ENCODE results near the gene SKAP1.
"Not testable (repeated sequence)": the region's sequence is repeated elsewhere in the genome, so short reads cannot be mapped to it uniquely, and the experiment has no call there.

The SKAP1 gene

DNA sequence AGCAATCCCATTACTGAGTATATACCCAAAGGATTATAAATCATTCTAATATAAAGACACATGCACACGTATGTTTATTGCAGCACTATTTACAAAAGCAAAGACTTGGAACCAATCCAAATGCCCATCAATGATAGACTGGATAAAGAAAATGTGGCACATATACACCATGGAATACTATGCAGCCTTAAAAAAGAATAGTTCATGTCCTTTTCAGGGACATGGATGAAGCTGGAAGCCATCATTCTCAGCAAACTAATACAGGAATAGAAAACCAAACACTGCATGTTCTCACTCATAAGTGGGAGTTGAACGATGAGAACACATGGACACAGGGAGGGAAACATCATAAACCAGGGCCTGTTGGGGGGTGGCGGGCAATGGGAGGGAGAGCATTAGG is 19.3 kb upstream of the SKAP1 start:
- not testable (repeated sequence) for DNase-seq (ENCODE audit: low read depth in 2 of 2)

- DNase-seq (ENCODE audit: low read depth in 2 of 2) = no peak
These were observed 15.2 kb upstream of the SKAP1 start for GRCh38 chr17:48445248-48445620.

DNA sequence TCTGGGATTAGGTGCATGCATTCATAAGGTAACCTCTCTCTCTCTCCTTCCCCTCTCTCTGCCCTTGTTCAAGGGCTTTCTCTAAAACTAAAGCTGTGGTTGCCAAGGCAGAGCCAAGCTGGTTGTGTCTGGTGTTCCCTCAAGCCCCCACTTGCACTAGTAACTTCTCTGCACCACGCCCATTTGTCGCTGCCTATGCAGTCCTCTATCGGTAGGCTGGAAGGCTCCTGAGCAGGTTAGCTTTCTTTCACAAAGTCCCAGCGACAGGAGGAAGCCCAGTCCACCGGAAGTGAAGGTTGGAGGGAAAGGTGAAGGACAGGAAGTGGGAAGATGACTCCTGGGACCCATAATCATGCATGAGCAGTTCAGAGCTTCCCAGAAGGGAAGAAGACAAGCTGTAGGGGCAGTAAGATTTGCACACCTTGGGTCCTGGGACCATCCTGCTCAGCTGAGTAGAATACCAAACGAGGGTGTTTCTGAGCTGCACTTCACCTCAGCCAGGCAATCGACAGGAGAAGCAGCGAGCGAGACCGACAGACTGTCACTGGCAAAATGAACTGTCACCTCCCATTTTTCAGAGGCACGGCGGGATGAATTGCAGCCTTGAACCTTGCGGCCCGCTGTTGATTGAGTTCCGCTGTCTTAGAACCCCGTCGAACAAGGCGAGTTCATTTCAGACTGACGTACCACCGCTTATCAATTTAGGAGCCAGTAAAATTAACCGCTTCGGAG is 14.7 kb upstream of the SKAP1 start:
- DNase-seq (ENCODE audit: low read depth in 2 of 2) = no peak

DNA sequence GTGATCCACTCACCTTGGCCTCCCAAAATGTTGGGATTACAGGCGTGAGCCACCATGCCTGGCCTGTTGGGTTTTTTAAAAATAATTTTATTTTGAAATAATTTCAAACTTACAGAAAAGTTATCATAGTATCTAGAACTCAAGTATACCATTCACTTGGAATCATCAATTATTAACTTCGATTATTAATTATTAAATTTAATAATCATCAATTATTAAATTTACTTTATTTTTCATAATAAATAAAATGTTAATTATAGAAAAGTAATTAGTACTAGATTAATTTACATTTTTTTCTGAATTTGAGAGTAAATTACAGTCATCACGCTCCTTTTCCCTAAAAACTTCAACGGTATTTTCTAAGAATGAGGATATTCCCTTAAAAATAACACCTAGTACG is 13.7 kb upstream of the SKAP1 start:
- DNase-seq (ENCODE audit: low read depth in 2 of 2) = no peak

- DNase-seq (ENCODE audit: low read depth in 2 of 2) = no peak
These were observed 12.8 kb upstream of the SKAP1 start for GRCh38 chr17:48442819-48443218.

GRCh38 chr17:48441862-48442261 is 11.8 kb upstream of the SKAP1 start:
- DNase-seq (ENCODE audit: low read depth in 2 of 2) = no peak

DNA sequence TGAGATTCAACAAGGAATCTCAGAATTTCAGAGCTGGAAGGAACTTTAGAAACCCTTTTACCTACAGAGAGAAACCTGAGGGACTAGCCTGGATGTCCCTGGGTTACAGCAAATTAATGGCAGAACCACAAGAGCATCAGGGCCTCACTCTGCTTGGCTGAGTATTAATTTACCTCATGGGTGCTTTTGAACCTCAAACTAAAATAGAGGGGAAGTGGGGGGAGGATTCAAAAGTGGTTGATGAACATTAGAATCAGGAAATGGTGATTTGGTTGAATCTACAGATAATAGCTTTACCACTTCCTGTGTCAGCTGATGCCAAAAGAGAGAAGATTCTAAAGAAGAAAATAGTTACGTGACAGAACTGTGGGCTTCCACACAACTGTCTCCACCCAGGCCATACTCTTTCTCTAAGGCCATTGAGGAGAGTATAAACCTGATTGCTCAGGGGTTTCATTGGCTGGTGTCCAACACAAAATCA is 11.3 kb upstream of the SKAP1 start:
- DNase-seq (ENCODE audit: low read depth in 2 of 2) = no peak

DNA sequence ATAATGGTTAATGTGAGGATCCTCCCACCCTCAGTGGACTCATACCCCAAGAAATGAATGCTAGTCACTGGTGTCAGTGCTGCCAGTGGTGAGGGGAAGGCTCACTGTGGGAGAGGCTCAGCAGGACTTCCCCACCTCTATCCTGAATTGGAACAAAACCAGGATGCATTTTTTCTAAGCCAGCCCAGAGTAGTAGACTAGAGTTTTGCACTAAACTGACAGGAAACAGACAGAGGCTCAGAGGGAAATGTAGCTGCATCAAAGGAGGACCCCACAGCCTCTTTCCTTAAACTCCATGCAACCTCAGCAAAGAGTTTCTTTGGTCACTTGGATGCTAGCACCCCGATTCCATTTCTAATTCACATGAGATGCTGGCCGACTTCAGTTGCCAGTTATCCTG is 10.7 kb upstream of the SKAP1 start:
- DNase-seq (ENCODE audit: low read depth in 2 of 2) = no peak

- DNase-seq (ENCODE audit: low read depth in 2 of 2) = peak in 1 of 2 donors; percentile 39
These were observed 10.0 kb upstream of the SKAP1 start for GRCh38 chr17:48439875-48440505.

DNA sequence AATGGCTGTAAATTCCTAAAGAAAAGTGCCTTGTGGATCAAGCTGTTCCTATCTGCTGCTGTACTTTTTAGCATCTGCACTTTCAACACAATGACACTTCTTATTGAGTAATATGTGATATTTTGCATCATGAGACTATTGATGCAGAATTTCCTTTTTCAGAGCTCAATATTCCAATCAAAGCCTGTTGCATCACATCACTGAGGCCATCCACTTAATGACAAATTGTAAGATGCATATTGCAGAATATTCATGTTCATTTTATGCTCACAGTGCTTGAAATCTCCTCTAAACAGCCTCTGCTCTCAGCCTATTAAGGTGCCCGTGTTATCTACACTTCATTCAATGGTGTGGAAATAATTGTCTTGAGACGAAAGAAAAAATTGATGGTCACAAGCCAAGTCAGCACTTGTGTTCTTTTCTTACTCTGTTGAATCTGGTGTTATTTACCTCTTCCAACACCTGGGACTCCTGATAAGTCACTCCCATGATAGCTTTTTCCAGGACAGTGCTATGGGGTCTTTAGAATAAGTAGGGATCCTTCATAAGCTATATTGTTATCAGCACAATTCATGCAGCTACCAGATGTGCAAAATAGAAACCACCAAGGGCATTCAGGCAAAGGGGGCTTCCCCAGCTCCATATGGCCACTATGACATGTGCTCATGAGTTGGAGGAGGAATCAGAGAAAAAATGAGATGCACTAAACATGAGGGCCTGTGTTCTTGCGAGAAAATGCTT is 9.3 kb upstream of the SKAP1 start:
- no peak for DNase-seq (ENCODE audit: low read depth in 2 of 2)

GRCh38 chr17:48438516-48439061 is 8.6 kb upstream of the SKAP1 start:
- DNase-seq (ENCODE audit: low read depth in 2 of 2) = no peak

GRCh38 chr17:48433896-48434295 is 3.9 kb upstream of the SKAP1 start:
- no peak for DNase-seq (ENCODE audit: low read depth in 2 of 2)

DNA sequence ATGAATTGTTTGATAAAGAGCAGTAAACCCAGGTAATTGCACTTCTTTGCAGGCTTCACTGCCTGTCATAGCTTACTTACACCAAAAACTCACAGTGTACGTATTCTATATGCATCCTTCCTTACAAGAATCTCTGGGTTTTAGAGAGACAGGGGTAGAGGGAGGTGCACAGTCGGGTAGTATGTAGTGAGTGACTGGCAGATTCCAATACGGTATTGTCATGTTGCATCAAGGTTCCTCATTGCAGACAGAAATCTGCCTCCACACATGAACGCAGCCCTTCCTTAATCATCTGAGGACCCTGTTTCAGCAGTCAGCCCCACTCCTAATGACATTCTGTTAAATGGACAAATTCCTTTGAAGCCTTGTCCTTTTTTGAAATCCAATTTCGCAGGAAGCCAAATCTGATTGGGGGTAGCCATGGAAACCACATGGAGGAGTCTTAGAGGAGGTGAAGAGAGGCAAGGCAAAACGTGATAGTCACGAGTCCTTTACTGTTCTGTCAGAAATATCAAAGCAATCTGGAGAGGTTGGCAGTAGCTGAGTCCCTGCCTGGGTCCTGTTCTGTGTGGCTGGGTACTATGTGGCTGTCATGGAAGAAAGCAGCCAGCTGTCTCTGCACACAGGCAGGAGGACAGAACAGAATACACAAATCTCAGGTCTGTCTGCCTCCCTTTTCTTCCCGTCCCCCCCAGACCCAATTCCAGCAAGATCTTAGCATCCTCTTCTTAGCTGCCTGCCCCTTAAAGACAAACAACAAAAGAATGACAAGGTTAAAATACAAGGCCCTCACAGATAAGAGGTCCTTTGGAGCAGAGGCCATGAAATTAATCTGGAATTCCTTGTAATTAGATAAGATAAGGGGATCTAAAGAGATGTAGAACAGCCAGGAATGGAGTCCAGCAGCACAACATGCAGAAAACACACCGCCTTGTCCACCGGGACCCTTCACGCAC is 3.1 kb upstream of the SKAP1 start:
- DNase-seq (ENCODE audit: low read depth in 2 of 2) = no peak

DNA sequence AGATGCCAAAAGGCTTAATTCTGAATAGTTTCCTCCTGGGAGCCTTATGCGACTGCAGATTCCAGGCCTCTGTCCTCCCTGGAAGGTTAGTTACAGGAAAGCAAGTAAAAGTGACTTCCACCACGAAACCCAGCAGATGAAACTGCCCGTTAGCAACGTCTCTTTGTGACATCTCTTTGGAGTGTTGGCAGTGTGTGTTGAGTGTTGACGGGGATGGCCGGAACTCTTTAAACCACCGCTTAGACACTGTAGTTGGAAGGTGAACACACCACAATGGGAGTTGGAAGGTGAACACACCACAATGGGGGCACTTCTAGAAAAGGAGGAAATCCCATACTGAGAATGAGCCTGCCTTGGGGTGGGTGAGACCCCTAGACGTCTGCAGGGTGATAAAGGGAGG is 858 bp downstream of the SKAP1 start:
- no peak for DNase-seq (ENCODE audit: low read depth in 2 of 2)

GRCh38 chr17:48427598-48427997 is 2.4 kb downstream of the SKAP1 start:
- DNase-seq (ENCODE audit: low read depth in 2 of 2) = peak; percentile 61 to 64

DNA sequence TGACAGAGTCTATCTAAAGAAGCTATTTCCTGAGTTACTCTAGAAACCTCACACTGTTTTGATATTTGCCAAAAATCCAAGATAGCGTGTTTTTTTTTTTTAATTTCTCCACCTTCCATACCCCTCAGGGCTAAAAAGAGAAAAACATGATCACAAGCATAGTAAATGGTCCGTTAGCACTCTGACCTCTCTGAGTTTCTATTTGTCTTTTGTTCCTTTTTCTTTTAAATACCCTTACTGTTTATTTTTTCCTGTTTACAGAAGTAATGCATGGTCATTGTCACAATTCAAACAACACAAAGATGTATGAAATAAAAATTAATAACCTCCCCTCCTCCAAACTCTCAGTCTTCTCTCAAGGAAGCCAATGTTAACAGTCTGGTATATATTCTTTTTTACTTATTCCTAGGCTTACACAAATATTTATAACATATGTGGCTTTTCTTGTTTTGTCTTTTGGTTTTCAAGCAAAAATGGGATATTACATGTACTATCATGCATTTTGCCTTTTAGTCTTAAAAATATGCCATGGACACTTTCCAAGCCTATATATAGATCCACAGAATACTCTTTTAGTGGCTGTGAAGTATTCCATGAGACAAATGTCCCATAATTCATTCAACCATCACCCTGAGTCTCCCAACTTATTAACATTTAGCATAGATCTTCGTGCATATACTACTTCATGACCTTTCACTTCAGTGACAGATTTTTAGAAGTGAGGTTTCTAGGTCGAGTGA is 3.1 kb downstream of the SKAP1 start:
- no peak for DNase-seq (ENCODE audit: low read depth in 2 of 2)

GRCh38 chr17:48426019-48426665 is 3.9 kb downstream of the SKAP1 start:
- DNase-seq (ENCODE audit: low read depth in 2 of 2) = no peak

GRCh38 chr17:48422060-48422459 is 8.0 kb downstream of the SKAP1 start:
- DNase-seq (ENCODE audit: low read depth in 2 of 2) = not testable (repeated sequence)

DNA sequence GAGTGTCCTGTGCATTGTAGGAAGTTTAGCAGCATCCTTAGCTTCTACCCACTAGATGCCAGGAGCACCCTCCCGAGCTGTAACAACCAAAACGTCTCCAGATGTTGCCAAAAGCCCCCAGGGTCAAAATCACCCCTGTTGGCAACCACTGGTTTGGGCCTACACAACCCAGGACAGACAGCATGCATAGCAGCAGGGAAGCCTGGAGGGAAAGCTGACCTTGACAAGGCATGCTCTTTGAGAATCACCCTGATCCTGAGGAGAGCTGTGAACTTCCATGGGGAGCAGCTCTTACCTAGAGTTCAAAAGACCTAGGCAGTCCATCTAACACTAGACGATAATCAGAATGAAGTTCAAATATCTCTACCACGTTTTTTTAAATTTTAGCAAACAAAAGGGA is 9.2 kb downstream of the SKAP1 start:
- no peak for DNase-seq (ENCODE audit: low read depth in 2 of 2)

- DNase-seq (ENCODE audit: low read depth in 2 of 2) = no peak
These were observed 13.0 kb downstream of the SKAP1 start for GRCh38 chr17:48416971-48417370.

All from stimulated activated CD8-positive, alpha-beta memory T cell treated with anti-CD3 and anti-CD28 coated beads, Interleukin-7, amount 100 ng/mL, for 4 hours (primary cell).